ENCODE measurements around the gene AHNAK2. TPM values are rescaled to one million over a fixed set of nuclear protein-coding genes. Genes with fewer than 3 reads are reported as not detected.

AHNAK2 gene
- total and polyA plus RNA-seq, 8 donors: 1.5 to 117 (median 13.5) TPM

- Histone ChIP-seq H3K4me1 (peaks cover 18 to 35% (median 28%) of the 10 kb centered on the region in 4 donors), H3K36me3 (peaks cover 0 to 3% (median 0%) of the 10 kb centered on the region in 4 donors), H3K9me3 (no peaks in the 10 kb centered on the region), H3K4me3 (no peak overlapping the region), H3K27ac (peak overlapping the region in 2 of 5 donors; percentile 83 to 88), H3K27me3 (no peaks in the 10 kb centered on the region)
- DNase-seq: no peak
- 87 to 95% (median 92%) methylated on average over 14 to 15 of the region's 15 CpGs for WGBS, 5 donors
- no peak for TF ChIP-seq EP300 (IDR thresholded peaks at IDR 0.05)
- TF ChIP-seq POLR2A (IDR thresholded peaks at IDR 0.05): no peak
- no peak for TF ChIP-seq CTCF (IDR thresholded peaks at IDR 0.05)
- no peak for TF ChIP-seq POLR2AphosphoS5 (IDR thresholded peaks at IDR 0.05)
- intact Hi-C loops (cut with DNase I; ENCODE audit: low total_unique reads): no loop called here
These were observed 6.1 kb upstream of the AHNAK2 start for GRCh38 chr14:104984056-104984894.

DNA sequence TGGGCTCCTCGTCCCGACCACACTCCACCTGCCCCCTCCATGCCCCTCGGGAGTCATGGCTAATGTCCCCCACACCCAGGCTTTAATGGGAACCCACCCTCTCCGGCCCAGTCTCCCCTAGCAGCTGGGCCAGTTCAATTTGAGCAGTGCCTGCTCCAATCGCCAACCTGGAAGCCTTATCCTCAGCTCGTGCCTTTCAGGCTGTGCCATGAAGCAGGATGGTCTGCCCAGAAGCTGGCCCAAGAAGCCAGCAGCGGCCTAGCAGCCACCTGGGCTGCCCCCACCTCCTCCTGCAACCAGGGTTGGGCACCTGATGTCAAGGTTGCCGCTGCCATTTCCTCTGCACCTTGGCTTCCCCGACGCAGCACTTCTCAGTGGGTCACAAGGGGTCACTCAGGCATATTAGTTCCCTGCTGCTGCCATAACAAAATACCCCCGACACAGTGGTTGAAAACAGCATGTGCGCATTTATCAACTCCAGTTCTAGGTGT is 5.1 kb upstream of the AHNAK2 start:
- DNase-seq: no peak
- Histone ChIP-seq H3K27me3 (peaks cover 0 to 8% (median 6%) of the 10 kb centered on the region in 3 donors), H3K9me3 (no peaks in the 10 kb centered on the region), H3K27ac (no peak overlapping the region), H3K36me3 (no peaks in the 10 kb centered on the region), H3K4me3 (no peak overlapping the region), H3K4me1 (peaks cover 18 to 45% (median 35%) of the 10 kb centered on the region in 4 donors)
- 71 to 75% (median 73%) methylated on average over 11 to 12 of the region's 12 CpGs for WGBS, 5 donors
- TF ChIP-seq CTCF (IDR thresholded peaks at IDR 0.05): no peak
- TF ChIP-seq POLR2A (IDR thresholded peaks at IDR 0.05): no peak
- TF ChIP-seq POLR2AphosphoS5 (IDR thresholded peaks at IDR 0.05): no peak
- TF ChIP-seq EP300 (IDR thresholded peaks at IDR 0.05): no peak
- intact Hi-C loops (cut with DNase I; ENCODE audit: low total_unique reads): no loop called here

DNA sequence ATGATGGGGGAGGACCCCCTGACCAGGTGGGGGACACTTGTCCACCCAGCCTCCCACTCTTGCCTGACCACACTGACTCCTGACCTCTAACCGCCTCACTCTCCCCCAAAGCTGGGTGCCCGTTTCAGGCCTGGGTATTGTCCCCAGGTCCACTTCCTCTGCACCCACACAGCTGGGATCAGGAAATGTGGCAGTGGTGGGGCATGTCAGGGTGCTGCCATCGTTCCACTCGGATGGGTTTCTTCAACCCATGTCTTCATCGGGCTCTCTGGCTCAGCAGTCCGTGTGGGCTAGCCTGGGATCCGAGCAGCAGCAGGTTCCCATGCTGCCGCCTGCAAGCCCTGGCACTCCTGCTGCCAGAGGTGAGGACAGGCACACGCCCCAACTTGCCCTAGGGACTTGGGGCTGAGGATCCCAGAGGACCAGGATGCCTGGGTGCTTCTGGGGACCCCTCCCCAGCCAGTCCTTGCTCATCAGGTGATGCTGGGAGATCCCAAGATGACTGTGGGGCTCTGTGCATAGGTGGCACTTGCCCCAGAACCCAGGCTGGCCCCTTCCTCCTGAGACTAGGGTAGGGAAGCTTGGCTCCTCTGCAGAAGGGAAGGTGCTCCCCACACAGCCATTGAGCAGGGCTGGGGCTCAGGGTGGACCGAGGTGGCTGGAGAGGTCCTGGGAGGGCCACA is 4.5 kb upstream of the AHNAK2 start:
- Histone ChIP-seq H3K27ac (no peak overlapping the region), H3K9me3 (no peaks in the 10 kb centered on the region), H3K36me3 (no peaks in the 10 kb centered on the region), H3K27me3 (peaks cover 0 to 12% (median 12%) of the 10 kb centered on the region in 3 donors), H3K4me1 (peaks cover 21 to 50% (median 39%) of the 10 kb centered on the region in 4 donors), H3K4me3 (no peak overlapping the region)
- DNase-seq: no peak
- TF ChIP-seq EP300 (IDR thresholded peaks at IDR 0.05): no peak
- no peak for TF ChIP-seq POLR2A (IDR thresholded peaks at IDR 0.05)
- no peak for TF ChIP-seq CTCF (IDR thresholded peaks at IDR 0.05)
- no peak for TF ChIP-seq POLR2AphosphoS5 (IDR thresholded peaks at IDR 0.05)
- intact Hi-C loops (cut with DNase I; ENCODE audit: low total_unique reads): no loop called here
- 68 to 85% (median 78%) methylated on average over 6 to 10 of the region's 10 CpGs for WGBS, 5 donors

DNA sequence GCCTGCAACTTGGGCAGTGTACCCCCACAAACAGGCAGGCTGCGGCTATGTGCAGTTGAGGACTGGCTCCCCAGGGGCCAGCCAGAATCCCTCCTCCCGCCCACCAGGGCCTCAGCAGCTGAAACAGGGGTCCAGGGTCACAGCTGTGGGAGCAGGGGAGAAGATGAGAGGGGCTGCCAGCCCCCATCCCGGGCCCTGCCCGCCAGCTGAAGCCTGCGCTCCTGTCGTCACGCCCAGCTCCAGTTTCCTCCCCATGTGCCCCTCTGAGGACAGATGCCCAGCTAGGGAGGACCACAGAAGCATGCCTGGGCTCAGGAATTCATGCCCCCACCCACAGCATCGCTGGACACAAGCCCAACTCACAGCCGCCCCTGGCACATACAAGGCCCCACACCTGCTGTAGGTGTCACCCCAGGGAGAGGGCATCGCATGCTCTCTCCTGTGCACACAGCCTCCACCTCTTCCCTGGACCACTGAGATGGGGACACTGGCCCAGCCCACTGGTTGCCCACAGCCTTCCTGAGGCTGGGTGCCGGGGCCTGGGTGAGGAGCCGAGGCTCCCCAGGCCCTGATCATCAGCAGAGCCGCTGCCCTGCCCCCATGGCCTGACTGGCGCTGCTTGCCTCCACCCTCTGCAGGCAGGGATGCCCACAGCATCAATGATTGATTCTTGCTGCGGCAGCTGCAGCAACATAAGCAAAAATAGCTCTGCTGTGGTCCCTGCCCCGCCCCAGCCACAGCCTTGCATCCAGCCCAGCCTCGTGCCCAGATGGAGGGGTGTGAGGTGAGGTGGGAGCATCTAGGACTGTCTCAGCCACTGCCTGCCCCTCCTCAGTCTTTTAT is 3.7 kb upstream of the AHNAK2 start:
- no peak for DNase-seq
- Histone ChIP-seq H3K4me3 (no peak overlapping the region), H3K27ac (no peak overlapping the region), H3K36me3 (no peaks in the 10 kb centered on the region), H3K27me3 (peaks cover 0 to 20% (median 19%) of the 10 kb centered on the region in 3 donors), H3K9me3 (no peaks in the 10 kb centered on the region), H3K4me1 (peaks cover 29 to 52% (median 45%) of the 10 kb centered on the region in 4 donors)
- WGBS, 5 donors: 72 to 88% (median 80%) methylated on average over 11 to 17 of the region's 17 CpGs
- intact Hi-C loops (cut with DNase I; ENCODE audit: low total_unique reads): no loop called here
- TF ChIP-seq POLR2A (IDR thresholded peaks at IDR 0.05) (no peak), POLR2AphosphoS5 (IDR thresholded peaks at IDR 0.05) (no peak), EP300 (IDR thresholded peaks at IDR 0.05) (no peak), CTCF (IDR thresholded peaks at IDR 0.05) (no peak)
